HT-29 (cell line): ENCODE results near the gene TMCO1. TPM values are rescaled to one million over a fixed set of nuclear protein-coding genes. Genes with fewer than 3 reads are reported as not detected.
"Not testable (repeated sequence)": the region's sequence is repeated elsewhere in the genome, so short reads cannot be mapped to it uniquely, and the experiment has no call there.

Experiments used
- DNase-seq: peaks from one replicate; pipeline ENCODE4 v3.0.0-alpha.2; 2015; ENCODE audit warnings: low spot score
- total RNA-seq: library from RNA; depleted of rRNA; stranded (reverse); fragments of >200 nt; shearing (Covaris generic); gene quantifications from 2 replicates; pipeline ENCODE4 v1.2.3, GENCODE V29; 2014

The TMCO1 gene
- total RNA-seq, 1 experiment from 2014 or later = 37.4 TPM

GRCh38 chr1:165747632-165748447 is 20.8 kb downstream of the TMCO1 start:
- no peak for DNase-seq

DNA sequence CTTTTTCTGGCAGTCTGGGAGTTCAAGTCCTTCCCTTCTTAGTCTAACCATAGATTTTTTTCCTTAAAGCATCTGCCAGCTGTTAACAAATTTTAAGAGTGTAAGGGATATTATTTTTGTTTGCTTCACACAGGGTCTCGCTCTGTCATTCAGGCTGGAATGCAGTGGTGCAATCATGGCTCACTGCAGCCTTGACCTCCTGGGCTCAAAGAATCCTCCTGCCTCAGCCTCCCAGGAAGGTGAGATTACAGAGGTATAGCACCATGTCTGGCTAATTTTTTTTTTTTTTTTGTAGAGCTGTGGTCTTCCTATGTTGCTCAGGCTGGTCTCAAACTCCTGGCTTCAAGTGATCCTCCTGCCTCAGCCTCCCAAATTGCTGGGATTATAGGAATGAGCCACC is 23.8 kb downstream of the TMCO1 start:
- DNase-seq = not testable (repeated sequence)

GRCh38 chr1:165742194-165742593 is 26.5 kb downstream of the TMCO1 start:
- DNase-seq = no peak

DNA sequence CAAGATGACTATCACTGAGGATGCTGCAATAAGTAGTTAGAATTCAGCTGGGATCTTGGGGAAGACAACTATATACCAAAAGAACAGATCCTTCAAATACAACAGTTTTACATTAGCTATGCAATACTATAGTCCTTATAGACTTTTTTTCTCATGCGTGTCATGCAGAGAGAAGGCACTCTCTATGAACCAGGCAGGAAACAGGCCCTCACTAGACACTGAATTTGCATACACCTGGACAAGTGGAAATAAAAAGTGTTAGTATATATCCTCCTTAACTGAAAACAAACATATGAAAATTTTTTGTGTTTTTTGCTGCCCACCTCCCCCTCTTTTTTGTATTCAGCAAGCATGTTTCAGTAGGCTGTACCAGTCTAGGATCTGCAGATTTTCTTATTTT is 29.9 kb downstream of the TMCO1 start:
- DNase-seq = no peak

DNA sequence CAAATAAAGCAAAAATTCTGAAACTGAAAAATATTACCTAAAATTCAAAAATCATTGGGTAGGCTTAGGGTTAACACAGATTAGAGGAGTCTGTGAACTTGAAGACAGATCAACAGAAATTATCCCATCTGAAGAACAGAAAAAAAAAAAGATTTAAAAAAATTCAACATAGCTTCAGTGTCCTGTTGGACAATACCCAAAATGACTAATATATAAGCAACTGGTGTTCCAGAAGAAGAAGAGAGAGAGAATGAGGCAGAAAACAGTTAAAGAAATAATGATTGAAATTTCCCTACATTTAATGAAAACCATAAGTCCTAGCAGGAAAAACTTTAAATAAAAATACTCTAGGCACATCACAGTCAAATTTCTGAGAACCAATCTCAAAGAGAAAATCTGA is 31.5 kb downstream of the TMCO1 start:
- DNase-seq = no peak

GRCh38 chr1:165734906-165735305 is 33.8 kb downstream of the TMCO1 start:
- no peak for DNase-seq

DNA sequence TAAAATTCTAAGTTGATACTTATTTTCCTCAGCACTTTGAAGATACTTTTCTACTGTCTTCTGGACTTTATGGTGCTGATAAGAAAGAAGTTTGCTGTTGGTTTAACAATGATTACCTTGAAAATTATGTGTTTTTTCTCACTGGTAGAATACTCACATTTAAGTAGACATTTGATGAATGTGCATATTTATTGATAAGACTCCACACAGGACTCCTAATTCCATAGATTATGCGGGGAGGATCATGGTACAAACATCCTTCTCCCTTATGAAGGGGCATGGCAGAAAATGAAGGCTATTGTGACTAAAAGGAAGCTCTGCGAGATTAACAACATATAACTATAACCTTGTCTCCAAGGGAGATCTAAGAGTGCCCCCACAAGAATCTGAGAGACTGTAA is 41.8 kb downstream of the TMCO1 start:
- DNase-seq = no peak

- no peak for DNase-seq
These were observed 42.5 kb downstream of the TMCO1 start for GRCh38 chr1:165726169-165726568.

- DNase-seq = peak; percentile 63
These were observed 50.7 kb downstream of the TMCO1 start for GRCh38 chr1:165717918-165718515.

DNA sequence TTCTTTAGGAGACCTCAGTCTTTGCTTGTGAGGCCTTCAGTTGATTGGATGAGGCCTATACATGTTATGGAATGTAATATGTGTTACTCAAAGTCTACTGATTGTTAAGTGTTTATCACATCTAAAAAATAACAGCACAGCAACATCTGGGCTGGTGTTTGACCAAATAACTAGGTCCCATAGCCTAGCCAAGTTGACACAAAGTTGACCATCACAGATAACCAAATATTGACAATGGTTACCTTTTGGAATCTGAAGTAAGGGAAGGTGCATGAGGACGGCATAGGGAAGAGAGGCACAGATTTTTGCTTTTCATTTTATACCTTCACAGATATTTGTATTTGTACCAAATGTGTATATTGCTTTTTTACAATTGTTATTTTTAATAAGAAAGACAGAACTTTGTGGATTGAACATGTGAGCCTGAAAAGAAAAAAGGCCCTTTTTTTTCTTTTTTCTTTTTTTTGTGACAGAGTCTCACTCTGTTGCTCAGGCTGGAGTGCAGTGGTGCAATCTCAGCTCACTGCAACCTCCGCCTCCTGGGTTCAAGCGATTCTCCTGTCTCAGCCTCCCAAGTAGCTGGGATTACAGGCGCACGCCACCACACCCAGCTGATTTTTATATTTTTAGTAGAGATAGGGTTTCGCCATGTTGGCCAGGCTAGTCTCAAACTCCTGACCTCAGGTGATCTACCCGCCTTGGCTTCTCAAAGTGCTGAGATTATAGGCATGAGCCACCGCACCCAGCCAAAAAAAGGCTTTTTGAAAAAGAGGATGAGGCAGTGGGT is 52.2 kb downstream of the TMCO1 start:
- not testable (repeated sequence) for DNase-seq

- DNase-seq = no peak
These were observed 55.9 kb downstream of the TMCO1 start for GRCh38 chr1:165712764-165713163.

- DNase-seq = no peak
These were observed 60.5 kb downstream of the TMCO1 start for GRCh38 chr1:165707984-165708706.

GRCh38 chr1:165703648-165704047 is 65.0 kb downstream of the TMCO1 start:
- DNase-seq = no peak

- not testable (repeated sequence) for DNase-seq
These were observed 66.7 kb downstream of the TMCO1 start for GRCh38 chr1:165701922-165702321.

DNA sequence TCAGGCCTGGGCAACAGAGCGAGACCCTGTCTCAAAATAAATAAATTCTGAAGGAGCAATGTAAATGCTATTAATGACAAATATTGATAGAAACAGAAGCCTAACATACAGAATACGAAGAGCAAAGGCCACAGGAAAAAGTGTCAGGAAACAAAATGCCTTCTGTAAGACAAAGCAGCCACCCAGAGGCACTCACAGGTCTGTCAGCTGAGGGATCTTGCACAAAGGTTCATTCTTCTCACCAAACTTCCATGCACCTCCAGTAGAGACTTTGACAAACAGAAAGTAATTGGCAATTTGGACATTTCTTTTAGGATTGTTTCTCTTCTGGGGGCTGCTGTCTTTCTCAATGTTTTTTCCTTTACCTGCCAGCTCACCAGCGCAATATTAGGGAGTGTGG is 69.1 kb downstream of the TMCO1 start:
- no peak for DNase-seq

DNA sequence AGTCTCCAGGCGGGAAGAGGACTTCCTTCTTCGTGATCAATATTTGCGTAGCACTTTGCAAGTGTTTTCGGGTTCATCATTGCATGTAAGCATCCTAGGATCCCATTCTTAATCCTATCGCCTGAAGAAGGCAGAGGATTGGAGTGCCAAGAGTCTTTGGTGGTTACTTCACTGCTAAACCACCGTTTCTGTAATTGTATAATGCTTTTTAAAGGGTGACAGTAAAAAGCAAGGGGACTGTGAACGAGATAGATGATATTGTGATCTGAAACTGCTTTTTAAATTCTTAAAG is 70.0 kb downstream of the TMCO1 start:
- DNase-seq = no peak

- peak; percentile 73 for DNase-seq
These were observed 70.5 kb downstream of the TMCO1 start, which contains the start of gene ALDH9A1 for GRCh38 chr1:165697881-165698760. TSS of gene ALDH9A1 (minus strand) at chr1:165698562. CDS start at chr1:165698558, 4 bp downstream.

DNA sequence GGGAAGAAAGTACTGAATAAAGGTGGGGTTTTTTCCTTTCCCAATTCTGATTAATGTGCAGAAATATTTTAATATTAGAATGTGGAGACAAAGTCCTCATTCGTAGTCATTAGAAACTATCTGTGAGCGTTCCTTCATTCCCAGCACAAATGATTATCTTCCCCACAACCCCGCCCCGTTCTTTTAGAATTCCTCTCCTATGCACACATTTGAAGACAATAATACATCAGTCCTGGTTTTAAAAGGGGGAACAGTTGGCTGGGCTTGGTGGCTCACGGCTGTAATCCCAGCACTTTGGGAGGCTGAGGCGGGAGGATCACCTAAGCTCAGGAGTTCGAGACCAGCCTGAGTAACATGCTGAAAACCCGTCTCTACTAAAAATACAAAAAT is 71.2 kb downstream of the TMCO1 start:
- DNase-seq = peak; percentile 9

DNA sequence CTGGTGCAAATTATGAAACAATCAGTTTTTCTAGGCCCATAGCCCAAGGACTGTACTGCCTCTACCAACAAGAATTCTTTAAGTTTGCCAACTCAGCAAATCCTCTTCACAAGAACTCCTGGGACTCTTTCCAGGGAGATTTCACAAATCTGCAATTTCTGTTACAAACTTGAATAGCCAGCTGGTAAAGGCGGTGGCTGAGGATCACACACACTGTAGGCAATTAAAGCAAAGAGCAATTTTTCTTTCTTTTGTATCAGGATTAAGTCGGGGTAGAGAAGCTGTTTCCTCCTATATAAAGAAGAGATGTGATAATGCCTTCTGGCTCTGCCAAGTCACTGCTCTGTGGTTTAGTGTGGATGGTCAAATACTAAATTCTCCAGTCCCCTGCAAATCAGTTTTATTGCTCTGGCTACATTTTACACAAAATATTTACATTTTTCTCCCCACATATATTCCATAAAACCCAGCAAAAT is 72.0 kb downstream of the TMCO1 start:
- no peak for DNase-seq

DNA sequence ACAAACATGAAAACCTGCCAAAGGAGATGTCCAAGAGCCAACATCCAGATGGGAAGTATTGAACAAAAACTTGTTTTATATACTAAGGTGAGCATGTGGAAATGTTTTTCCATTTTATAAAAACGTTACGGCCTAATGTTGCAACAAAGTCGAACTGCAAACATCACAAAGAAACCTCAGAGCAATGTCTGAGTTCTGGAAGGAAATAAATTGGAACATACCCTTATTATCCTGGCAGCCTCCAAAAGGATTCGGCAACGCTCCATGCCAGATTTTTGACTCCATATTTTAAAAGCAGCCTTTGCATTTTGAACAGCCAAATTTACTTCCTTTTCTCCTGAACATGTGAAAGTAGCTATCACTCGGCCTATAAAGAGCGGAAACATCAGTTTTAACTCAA is 73.6 kb downstream of the TMCO1 start:
- DNase-seq = no peak

DNA sequence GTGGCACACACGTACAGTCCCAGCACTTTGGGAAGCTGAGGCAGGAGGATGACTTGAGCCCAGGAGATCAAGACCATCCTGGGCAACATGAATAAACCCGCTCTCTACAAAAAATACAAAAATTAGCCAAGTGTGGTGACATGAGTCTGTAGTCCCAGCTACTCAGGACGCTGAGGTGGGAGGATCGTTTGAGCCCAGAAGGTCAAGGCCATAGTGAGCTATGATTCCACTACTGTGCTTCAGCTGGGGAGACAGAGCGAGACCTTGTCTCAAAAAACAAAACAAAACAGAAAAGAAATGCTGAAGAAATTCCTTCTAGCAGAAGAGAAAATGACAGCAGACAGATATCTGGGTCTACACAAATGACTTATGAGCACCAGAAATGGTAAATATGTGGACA is 80.6 kb downstream of the TMCO1 start:
- no peak for DNase-seq
